Stimulated activated CD8-positive, alpha-beta memory T cell treated with anti-CD3 and anti-CD28 coated beads, Interleukin-12 subunit alpha, Interleukin-12 subunit beta, amount 100 ng/mL, for 4 hours (primary cell): ENCODE results near the gene TIMM50.
"Not testable (repeated sequence)": the region's sequence is repeated elsewhere in the genome, so short reads cannot be mapped to it uniquely, and the experiment has no call there.

Experiments
- DNase-seq: peaks from one replicate; pipeline ENCODE4 v3.0.0-alpha.2; 2020; ENCODE audit warnings: low read depth

The TIMM50 gene

DNA sequence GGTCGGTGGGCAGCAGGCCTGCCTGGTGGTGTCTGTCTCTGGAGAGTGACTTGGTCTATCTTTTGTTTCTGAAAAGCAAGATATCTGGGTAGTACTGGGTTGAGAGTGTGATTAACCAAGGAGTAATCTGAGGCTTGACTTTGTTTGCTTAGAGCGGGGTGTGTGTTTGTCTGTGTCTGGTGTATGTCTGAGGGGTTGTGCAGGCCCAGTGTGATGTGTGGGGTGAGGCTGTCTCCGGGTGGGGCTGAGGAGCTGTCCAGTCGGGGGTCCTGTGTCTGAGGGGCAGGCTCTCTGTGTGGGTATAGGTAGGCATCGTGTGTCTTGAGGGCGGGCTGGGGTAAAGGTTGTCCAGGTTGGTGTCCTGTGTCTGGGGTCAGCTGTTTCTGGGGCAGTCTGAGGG, 11.1 kb upstream of the TIMM50 start:
- no peak for DNase-seq

- no peak for DNase-seq
Measured at GRCh38 chr19:39470724-39471339, 9.8 kb upstream of the TIMM50 start.

DNA sequence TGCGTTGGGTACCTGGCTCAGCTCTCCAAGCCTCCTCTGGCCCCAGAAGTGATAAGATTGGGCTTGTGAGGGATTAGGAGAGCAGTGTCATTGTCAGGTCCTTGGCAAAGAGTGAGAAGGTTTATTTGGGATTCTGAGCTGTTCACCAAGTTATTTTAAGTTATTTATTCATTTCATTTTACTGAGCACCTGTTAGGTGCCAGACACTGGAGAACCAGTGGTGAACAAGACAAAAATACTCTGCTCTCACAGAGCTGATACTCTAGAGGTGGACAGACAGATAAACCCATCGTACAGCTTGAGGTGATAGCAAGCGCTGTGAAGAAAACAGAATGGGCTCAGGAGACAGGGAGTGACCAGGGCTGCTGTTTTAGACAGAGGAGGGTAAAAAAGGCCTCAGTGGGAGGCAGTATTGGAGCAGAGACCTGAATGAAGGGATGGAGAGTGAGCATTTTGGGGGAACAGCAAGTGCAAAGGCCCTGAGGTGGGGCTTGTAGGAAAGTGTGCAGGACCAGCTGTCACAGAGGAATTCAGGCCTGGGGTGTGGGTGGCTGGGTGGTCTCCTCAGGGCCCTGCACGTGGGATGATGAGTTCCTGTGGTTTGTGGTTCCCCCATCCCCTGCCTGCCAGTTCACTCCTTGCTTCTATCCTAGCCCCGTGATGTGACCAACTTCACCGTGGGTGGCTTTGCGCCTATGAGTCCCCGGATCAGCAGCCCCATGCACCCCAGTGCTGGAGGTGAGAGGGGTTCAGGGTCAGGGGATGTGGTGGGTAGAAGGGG, 8.7 kb upstream of the TIMM50 start:
- DNase-seq, result no peak

- DNase-seq, result no peak
Measured at GRCh38 chr19:39472746-39473442, 7.7 kb upstream of the TIMM50 start.

GRCh38 chr19:39473443-39473960, 7.1 kb upstream of the TIMM50 start:
- no peak for DNase-seq

GRCh38 chr19:39474139-39474620, 6.5 kb upstream of the TIMM50 start:
- peak; percentile 29 for DNase-seq

DNA sequence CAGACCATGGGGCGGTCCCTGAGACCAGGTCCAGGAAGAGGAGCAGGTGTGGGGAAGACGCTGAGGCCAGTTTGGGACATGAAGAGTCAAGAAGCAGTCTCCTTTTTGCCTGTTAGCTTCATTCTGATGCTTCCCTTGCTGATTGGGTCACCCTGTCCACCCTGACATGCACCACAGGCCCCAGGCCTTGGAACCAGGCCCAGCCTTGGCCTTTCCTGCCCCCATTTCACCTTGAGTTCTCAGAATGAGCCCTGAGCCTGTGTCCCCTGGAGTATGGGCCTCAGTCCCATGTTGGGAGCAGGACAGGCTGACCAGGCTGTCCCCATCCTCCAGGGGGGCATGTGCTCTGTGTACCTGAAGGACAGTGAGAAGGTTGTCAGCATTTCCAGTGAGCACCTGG, 4.9 kb upstream of the TIMM50 start:
- no peak for DNase-seq

DNA sequence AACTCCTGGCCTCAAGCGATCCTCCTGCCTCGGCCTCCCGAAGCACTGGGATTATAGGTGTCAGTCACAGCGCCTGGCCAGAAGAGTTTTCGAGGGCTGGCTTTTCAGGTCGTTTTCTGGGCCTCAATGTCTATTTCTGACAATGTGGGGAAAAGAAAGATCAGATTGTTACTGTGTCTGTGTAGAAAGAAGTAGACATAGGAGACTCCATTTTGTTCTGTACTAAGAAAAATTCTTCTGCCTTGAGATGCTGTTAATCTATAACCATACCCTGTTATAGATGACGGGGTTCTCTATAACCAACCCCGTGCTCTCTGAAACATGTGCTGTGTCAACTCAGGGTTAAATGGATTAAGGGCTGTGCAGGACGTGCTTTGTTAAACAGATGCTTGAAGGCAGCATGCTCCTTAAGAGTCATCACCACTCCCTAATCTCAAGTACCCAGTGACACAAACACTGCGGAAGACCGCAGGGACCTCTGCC, 1.3 kb upstream of the TIMM50 start:
- DNase-seq, result not testable (repeated sequence)

GRCh38 chr19:39479916-39480315, 722 bp upstream of the TIMM50 start:
- DNase-seq, result no peak

DNA sequence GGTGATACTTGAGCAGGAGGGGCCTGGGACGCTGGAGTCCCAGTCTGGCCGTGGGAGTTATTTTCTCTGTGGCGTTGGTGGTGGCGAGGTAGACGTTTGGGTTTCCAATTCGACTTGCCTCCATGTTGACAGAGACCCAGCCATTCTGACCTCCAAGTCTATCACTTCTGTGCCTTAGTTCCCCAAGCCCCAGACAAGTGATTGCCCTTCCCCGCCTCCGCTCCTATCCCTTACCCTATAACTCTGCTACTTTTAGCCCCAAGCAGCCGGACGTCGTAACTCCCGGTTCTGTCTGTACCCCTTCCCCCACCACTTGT, 549 bp downstream of the TIMM50 start:
- no peak for DNase-seq

- no peak for DNase-seq
Measured at GRCh38 chr19:39481676-39482075, 1.0 kb downstream of the TIMM50 start.

DNA sequence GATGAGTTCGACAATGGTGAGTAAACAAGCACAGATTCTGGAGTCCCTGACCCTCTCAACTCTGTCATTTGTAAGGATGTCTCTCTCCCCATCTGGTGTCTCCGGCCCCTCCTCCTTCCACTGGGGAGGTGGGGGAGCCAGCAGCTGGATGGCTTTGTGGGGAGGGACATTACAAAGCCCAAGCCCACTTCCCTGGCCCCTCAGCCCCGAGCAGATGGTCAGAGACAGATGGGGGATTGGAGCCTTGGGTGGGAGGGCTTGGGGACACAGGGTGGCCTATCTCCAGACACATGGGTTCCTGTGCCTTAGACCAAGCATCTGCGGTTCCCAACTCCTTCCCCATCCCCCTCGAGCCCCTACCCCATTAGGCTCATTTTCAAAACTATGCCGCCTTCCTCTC, 2.5 kb downstream of the TIMM50 start:
- no peak for DNase-seq

- DNase-seq, result no peak
Measured at GRCh38 chr19:39489756-39490155, 9.1 kb downstream of the TIMM50 start.

GRCh38 chr19:39492225-39492624, 11.6 kb downstream of the TIMM50 start:
- no peak for DNase-seq

GRCh38 chr19:39492788-39493187, 12.2 kb downstream of the TIMM50 start:
- DNase-seq, result no peak

DNA sequence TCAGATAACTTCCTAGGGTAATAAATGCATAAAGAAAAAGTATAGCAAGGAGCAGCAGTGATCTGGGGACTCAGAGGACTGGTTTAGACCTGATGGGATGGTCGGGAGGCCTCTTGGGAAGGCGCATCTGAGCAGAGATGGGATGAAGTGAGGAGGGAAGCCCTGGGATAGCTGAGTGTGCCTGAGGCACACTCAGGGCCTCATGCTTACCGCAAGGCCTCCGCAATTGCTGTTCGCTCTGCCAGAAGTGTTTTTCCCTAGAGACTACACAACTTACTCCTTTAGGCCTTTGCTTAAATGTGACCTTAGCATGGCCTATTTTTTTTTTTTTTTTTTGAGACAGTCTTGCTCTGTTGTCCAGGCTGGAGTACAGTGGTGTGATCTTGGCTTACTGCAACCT, 14.0 kb downstream of the TIMM50 start:
- no peak for DNase-seq

DNA sequence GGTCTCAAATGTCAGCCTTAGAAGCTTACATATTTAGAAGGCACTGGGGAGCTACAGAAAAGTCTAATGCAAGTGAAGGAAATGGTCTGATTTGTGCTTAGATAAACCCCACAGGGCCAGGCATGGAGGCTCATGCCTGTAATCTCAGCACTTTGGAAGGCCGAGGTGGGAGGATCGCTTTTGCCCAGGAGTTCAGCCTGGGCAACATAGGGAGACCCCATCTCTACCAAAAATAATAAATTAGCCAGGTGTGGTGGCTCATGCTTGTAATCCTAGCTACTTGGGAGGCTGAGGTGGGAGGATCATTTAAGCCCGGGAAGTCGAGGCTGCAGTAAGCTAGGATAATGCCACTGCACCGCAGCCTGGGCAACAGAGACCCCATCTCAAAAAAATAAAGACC, 15.4 kb downstream of the TIMM50 start:
- DNase-seq, result no peak

- no peak for DNase-seq
Measured at GRCh38 chr19:39497701-39497995, 17.0 kb downstream of the TIMM50 start.

DNA sequence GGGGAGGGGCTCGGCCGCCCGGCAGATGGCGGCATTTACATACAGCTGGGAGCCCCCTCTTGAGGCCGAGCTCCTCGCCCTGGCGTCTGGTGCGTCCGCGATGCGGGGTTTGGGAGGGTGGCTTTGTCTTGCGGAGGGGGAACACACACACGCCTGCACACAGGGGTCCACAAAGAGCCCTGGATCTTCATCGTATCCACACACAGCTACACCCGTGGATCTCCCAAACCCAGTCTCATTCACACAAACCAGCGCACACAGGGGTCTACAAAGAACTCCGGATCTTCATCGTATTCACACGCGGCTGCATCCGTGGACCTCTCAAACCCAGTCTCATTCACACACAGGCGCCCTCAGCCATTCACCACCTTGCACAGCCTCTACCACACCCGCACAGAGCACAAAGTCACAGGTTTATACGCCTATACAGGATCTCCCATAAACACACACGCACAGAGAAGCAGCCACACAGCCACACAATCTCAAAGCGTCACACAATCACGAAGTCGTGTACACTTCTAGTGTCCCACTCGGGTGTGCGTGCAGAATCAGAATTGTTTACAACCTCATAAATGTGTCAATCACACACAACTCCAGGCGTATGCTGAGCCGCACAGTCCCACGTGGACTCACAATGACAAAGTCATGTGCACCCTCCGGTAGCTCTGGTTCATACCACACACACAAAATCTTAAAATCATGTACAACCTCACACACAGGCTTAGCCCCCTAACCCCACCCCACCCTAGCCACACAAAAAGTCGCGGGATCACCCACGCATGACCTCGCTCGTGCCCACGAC, 17.6 kb downstream of the TIMM50 start:
- DNase-seq, result no peak

GRCh38 chr19:39498798-39499642, 18.4 kb downstream of the TIMM50 start, which contains the start of gene DLL3:
TSS of gene DLL3 (plus strand) at chr19:39498947. CDS start at chr19:39498975, 28 bp downstream.
- DNase-seq, result no peak

DNA sequence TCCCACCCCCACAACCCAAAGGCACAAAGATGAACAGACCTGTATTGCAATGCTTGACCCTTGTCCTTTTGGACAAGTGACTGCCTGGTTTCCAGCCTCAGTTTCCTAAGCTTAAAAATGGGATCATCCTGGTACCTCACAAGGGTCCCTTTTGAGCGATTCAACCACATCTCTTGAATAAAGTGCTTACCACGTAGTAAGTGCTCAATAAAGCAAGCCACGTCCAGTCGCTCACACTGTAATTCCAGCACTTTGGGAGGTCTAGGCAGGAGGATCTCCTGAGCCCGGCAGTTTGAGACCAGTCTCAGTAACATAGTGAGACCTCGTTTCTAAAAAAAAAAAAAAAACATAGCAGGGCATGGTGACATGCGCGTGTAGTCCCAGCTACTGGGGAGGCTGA, 19.3 kb downstream of the TIMM50 start:
- DNase-seq, result no peak
